Raji (cell line): ENCODE measurements around the gene CEBPA.

Source experiments
- POLR2A ChIP-seq: IDR thresholded peaks from 2 replicates; pipeline ENCODE4 v1.6.1; 2011; ENCODE audit warnings: low read depth, low read length, control low read depth; ENCODE audit not compliant: insufficient read depth

Gene CEBPA

GRCh38 chr19:33295621-33296487 is 6.5 kb downstream of the CEBPA start:
- no peak for TF ChIP-seq POLR2A

DNA sequence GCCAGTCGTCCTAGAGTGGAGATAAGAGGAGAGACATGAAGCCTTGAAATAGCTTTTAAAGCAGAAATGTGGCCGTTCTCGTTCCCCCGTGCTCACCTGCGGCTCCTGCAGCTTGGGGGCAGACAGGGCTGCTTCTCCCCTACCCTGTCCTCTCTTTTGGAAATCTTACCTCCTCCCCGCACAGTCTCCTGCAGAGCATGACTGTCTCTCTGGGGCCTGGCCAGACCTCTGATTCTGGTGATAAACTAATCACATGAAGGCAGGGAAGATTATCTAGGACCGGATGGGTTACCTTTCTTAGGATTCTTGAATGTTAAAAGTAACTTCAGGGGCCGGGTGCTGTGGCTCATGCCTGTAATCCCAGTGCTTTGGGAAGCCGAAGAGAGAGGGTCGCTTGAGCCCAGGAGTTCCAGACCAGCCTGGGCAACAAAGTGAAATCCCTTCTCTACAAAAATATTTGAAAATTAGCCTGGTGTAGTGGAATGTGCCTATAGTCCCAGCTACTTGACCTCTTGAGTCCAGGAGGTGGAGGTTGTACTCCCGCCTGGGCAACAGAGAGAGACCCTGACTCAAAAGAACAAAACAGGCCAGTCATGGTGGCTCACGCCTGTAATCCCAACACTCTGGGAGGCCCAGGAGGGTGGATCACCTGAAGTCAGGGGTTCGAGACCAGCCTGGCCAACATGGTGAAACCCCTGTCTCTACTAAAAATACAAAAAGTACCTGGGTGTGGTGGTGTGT is 8.1 kb downstream of the CEBPA start:
- no peak for TF ChIP-seq POLR2A

GRCh38 chr19:33293255-33294057 is 8.9 kb downstream of the CEBPA start:
- no peak for TF ChIP-seq POLR2A

DNA sequence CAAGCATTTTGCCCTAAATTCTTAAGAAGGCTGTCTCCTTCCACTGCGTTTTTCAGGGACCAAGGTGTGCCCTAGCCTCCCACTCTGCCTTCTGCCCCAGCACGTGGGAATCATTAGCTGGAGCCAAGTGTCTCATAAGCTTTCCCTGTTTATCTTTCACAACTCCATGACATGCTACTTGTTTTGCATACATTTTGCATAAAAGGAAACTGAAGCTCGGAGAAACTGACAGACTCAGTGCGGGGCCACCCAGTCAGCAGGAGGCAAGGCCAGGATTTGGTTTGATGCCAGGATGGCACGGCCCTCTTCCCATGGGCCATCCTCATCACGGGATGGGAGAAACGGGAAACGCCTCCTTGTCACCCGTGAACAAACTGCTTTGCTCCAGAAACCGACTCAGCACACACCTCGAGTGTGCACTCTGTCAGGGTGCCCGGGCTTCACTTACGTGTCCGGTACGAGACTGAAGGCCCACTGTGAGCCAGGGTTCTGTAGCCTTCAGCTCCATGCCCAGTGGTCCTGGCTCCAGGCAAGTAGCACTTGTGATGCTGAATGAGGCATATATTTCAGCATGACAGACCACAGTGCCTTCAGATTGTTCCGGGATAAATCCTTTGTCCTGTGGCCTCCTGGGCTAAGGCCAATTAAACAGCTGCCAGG is 9.6 kb downstream of the CEBPA start:
- TF ChIP-seq POLR2A = no peak

DNA sequence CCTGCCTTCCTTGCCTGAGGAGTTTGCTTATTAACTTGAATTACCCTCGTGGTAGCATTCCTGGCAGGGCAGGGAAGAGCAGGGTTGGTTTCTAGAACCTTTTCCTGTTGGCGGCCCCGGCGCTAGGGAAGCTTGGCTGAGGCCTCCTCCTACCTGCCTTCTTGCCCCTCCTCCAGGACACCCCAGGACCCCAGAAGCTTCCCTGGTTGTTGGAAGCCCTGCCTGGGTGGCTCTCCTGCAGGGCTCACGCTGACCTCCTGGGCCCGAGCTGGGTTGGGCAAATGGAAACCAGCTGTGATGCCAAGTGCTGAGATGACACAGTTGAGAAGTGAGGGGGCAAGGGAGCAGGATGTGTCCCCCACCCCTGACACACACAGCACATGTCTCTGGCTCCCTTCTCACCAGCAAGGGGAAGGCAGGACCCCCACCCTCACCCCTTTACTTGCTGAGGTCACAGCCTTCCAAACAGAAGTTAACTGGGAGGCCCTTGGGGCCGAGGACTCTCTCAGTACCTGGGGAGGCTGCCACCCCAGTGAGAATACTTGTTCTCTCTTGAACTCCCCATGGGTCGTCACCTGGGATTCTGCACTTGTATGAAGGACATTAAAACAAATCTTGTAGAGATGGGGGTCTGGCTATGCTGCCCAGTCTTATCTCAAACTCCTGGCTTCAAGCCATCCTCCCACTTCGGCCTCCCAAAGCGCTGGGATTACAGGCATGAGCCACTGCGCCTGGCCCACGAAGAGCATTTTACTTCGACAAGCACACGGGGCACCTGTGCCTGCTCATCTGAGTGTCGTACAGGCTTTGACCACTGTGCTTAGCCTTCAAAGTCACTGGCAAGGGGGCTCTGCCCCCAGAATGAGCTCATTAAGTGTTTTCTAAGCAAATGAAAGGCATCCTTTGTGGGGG is 10.5 kb downstream of the CEBPA start:
- no peak for TF ChIP-seq POLR2A

- no peak for TF ChIP-seq POLR2A
These were observed 11.2 kb downstream of the CEBPA start for GRCh38 chr19:33290956-33291622.

DNA sequence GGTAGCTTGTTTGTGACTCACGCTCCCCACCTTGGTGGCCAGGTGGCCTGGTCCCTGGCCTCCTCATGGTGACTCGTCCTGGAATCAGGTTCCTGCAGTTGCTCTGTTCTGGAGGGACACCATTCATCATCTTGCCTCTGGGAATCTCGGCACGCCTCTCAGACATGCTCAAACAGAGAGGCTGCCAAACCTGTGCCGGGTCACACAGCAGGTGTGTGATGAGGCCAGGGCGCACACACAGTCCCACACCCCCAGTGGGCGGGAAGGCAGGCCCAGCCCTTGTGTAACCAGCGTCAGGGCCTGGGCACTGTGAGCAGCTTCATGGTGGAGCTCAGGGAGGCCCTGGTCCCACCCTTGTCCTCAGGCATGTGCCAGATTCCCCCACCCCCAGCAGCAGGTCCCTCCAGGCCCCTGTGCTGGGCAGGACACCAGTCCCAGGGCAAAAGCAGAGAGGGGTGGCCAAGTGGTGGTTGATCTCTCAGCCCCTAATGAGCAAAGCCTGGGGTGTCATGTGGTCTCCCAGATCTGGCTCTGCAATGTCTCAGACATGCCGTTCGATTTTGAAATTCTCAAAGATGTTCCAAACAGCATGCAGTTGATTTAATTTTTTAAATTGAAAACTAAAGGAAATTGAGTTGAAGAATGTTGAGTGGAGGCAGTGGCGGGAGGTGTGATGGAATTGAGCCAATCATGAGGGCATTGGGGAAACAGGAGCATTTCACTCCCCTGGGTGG is 12.1 kb downstream of the CEBPA start:
- TF ChIP-seq POLR2A = no peak

GRCh38 chr19:33289261-33289660 is 13.1 kb downstream of the CEBPA start:
- TF ChIP-seq POLR2A = no peak

GRCh38 chr19:33288666-33289065 is 13.7 kb downstream of the CEBPA start:
- TF ChIP-seq POLR2A = no peak

DNA sequence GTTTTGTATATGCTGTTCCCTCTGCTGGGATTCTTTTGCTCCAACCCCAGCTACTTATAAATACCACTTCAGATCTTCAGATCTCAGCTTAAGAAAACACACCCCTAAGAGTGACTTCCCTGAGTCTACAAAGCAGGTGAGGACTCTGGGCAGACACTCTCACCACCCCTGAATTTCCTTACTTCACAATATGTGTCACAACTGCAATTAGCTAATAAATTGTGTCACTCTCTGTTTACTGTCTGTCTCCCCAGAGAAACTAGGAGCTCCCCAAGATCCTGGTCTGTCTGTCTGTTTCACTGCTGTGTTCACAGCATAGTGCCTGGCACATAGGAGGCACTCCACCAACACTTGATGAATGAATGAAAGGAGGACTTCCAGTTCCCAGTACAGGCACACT is 14.4 kb downstream of the CEBPA start:
- no peak for TF ChIP-seq POLR2A

DNA sequence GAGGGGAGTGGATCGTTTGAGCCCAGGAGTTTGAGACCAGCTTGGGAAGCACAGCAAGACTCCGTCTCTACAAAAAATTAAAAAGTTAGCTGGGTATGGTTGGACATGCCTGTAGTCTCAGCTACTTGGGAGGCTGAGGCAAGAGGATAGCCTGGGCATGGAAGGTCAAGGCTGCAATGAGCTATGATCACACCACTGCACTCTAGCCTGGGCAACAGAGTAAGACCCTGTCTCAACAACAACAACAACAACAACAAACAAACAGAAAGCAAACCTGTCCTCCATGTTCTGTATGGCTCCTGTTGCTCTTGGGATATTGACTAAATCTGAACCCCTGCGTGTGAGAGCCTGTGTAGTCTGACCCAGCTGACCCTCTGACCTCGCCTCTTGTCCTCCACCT is 14.9 kb downstream of the CEBPA start:
- no peak for TF ChIP-seq POLR2A

- no peak for TF ChIP-seq POLR2A
These were observed 15.4 kb downstream of the CEBPA start for GRCh38 chr19:33286899-33287298.

DNA sequence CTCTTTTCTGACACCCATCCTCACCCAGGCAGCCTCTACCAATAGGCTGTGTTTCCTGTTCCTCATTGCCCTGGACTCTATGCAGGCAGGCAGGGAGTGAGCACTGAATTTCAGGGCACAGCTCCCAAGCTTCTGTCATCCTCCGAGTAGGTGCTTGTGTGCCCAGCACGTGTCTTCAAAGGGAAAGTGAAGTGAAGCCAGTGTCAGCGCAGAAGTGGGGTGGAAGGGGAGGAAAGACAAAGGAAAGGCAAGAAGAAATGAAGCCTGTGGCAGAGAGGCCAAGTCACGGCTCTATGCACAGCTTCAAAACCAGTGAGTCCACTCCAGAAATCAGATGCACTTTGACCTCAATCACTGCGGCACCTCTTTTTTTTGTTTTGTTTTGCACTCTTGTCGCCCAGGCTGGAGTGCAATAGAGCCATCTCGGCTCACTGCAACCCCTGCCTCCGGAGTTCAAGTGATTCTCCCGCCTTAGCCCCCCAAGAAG is 16.9 kb downstream of the CEBPA start:
- no peak for TF ChIP-seq POLR2A
